DOHH2 (cell line): Measurements from ENCODE around the gene ECSIT.

Experiments used
- H3F3A ChIP-seq: fragments of 200-600 bp; sonication (generic), shearing (Covaris generic); 2 replicates; pipeline ENCODE4 v1.6.0; 2016; ENCODE audit warnings: antibody characterized with exemption, mild to moderate bottlenecking; ENCODE audit not compliant: control insufficient read depth, insufficient read depth
- H3K27ac ChIP-seq: fragments of 200-600 bp; sonication (generic); 2 replicates; pipeline ENCODE4 v1.5.1; 2014; ENCODE audit warnings: low read depth, mild to moderate bottlenecking, low read length, moderate library complexity
- H3K27me3 ChIP-seq: fragments of 200-600 bp; sonication (generic); 2 replicates; pipeline ENCODE4 v1.6.1; 2014; ENCODE audit warnings: mild to moderate bottlenecking, low read length, mixed read lengths; ENCODE audit not compliant: control insufficient read depth
- H3K36me3 ChIP-seq: fragments of 200-600 bp; sonication (generic); 2 replicates; pipeline ENCODE4 v1.6.1; 2014; ENCODE audit warnings: mild to moderate bottlenecking, low read length, moderate library complexity, mixed read lengths; ENCODE audit not compliant: control insufficient read depth
- H3K4me1 ChIP-seq: fragments of 200-600 bp; sonication (generic); 2 replicates; pipeline ENCODE4 v1.6.1; 2014; ENCODE audit warnings: mild to moderate bottlenecking, low read length, mixed read lengths; ENCODE audit not compliant: control insufficient read depth
- H3K4me2 ChIP-seq: fragments of 200-600 bp; sonication (generic); 2 replicates; pipeline ENCODE4 v1.6.0; 2014; ENCODE audit warnings: mild to moderate bottlenecking, low read length, moderate library complexity
- H3K4me3 ChIP-seq: fragments of 200-600 bp; sonication (generic); 2 replicates; pipeline ENCODE4 v1.5.1; 2014; ENCODE audit warnings: mild to moderate bottlenecking, low read length, mixed read lengths
- H3K79me2 ChIP-seq: fragments of 200-600 bp; sonication (generic); 2 replicates; pipeline ENCODE4 v1.6.1; 2014; ENCODE audit warnings: mild to moderate bottlenecking, low read length, mixed read lengths; ENCODE audit not compliant: control insufficient read depth
- H3K9me2 ChIP-seq: fragments of 200-600 bp; sonication (generic); replicated peaks from 2 replicates; pipeline ENCODE4 v1.6.1; 2014; ENCODE audit warnings: mild to moderate bottlenecking, low read length, mixed read lengths; ENCODE audit not compliant: control insufficient read depth
- H3K9me3 ChIP-seq: fragments of 200-600 bp; sonication (generic); 2 replicates; pipeline ENCODE4 v1.6.1; 2014; ENCODE audit warnings: antibody characterized with exemption, low read length, mixed read lengths; ENCODE audit not compliant: control insufficient read depth, insufficient read depth
- H4K20me1 ChIP-seq: fragments of 200-600 bp; sonication (generic); 2 replicates; pipeline ENCODE4 v1.6.0; 2014; ENCODE audit warnings: low read depth, mild to moderate bottlenecking, antibody characterized with exemption, low read length, moderate library complexity; ENCODE audit not compliant: control insufficient read depth, insufficient read depth
- CTCF ChIP-seq: fragments of 200-600 bp; sonication (generic); IDR thresholded peaks from one replicate; pipeline ENCODE4 v1.5.1; 2014; ENCODE audit warnings: antibody characterized with exemption, mild to moderate bottlenecking, low read depth, low read length; ENCODE audit not compliant: poor library complexity, severe bottlenecking
- EZH2phosphoT487 ChIP-seq: fragments of 200-600 bp; sonication (generic); IDR thresholded peaks from 2 replicates; pipeline ENCODE4 v1.6.1; 2017; ENCODE audit warnings: borderline replicate concordance, mild to moderate bottlenecking, antibody characterized with exemption, low read length, moderate library complexity, mixed read lengths

ECSIT gene

DNA sequence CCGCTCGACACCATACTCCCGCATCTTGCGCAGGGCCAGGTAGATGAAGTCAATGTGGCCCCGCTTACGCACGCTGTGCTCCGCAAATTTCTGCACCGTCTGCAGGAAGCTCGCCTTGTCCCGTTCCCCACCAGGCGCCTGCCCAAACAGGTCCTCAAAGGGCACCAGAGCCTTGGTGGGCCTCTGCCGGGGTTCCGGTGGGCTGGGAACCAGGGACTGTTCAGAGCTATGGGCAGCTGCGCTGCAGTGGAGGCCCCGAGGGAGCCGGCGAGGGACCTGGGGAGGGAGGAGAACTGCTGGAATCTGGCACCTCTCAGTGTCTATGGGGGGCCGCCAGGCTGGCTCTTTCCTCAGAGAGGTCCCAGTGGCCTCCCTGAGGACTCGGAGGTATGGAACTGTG, 15.0 kb downstream of the ECSIT start:
- TF ChIP-seq CTCF (no peak), EZH2phosphoT487 (no peak)
- Histone ChIP-seq H3K79me2 (no peaks in the 10 kb centered on the region), H3K36me3 (peaks cover 26% of the 10 kb centered on the region), H3K9me2 (no peaks in the 10 kb centered on the region), H3K9me3 (no peaks in the 10 kb centered on the region), H4K20me1 (no peaks in the 10 kb centered on the region), H3K4me1 (no peaks in the 10 kb centered on the region), H3K4me2 (no peak overlapping the region), H3K27ac (no peak overlapping the region), H3F3A (no peaks in the 10 kb centered on the region), H3K27me3 (no peaks in the 10 kb centered on the region), H3K4me3 (no peak overlapping the region)

DNA sequence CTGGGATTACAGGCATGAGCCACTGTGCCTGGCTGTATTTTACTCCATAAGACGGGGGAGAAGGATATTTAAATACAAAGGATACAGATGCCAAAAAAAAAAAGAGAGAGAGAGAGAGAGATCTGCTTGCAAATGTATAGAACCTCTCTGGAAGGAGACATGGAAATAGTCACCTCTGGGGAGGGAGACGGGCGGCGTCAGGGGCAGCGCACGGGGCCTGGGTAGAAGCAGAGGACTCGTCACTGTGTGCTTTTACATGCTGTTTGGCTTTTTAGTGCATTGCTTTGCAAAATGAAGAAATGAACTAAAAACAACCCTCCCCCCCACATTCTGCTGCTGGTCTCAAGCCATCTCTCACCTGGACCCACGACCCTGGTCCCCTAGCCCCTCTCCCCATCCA, 18.5 kb downstream of the ECSIT start:
- Histone ChIP-seq H3K4me1 (peaks cover 18% of the 10 kb centered on the region), H3K79me2 (peaks cover 18% of the 10 kb centered on the region), H3K27ac (no peak overlapping the region), H3K9me3 (no peaks in the 10 kb centered on the region), H3K27me3 (no peaks in the 10 kb centered on the region), H3F3A (no peaks in the 10 kb centered on the region), H4K20me1 (no peaks in the 10 kb centered on the region), H3K9me2 (no peaks in the 10 kb centered on the region), H3K36me3 (peaks cover 27% of the 10 kb centered on the region), H3K4me2 (no peak overlapping the region), H3K4me3 (no peak overlapping the region)
- TF ChIP-seq EZH2phosphoT487, result no peak
- TF ChIP-seq CTCF, result no peak

GRCh38 chr19:11507370-11508078, 21.4 kb downstream of the ECSIT start:
- H3K27me3 ChIP-seq, result no peaks in the 10 kb centered on the region
- no peaks in the 10 kb centered on the region for H4K20me1 ChIP-seq
- peaks cover 25% of the 10 kb centered on the region for H3K4me1 ChIP-seq
- peaks cover 34% of the 10 kb centered on the region for H3K79me2 ChIP-seq
- peaks cover 19% of the 10 kb centered on the region for H3K36me3 ChIP-seq
- H3K9me2 ChIP-seq, result no peaks in the 10 kb centered on the region
- H3K4me2 ChIP-seq, result peak overlapping the region; percentile 92
- H3K27ac ChIP-seq, result no peak overlapping the region
- peak overlapping the region; percentile 90 for H3K4me3 ChIP-seq
- no peaks in the 10 kb centered on the region for H3K9me3 ChIP-seq
- peaks cover 5% of the 10 kb centered on the region; the same call in 1 of the 2 replicates for H3F3A ChIP-seq
- TF ChIP-seq EZH2phosphoT487 (no peak), CTCF (no peak)
